ENCODE data around the gene ZNF598. TPM values are rescaled to one million over a fixed set of nuclear protein-coding genes. Genes with fewer than 3 reads are reported as not detected.

Gene ZNF598
- total and polyA plus RNA-seq, 2 of the 13 experiments (the other 11 are each of a cell fraction or from before 2014, with no cell fraction given), result 13.5 to 14.2 TPM

- TF ChIP-seq, protein P1, sequence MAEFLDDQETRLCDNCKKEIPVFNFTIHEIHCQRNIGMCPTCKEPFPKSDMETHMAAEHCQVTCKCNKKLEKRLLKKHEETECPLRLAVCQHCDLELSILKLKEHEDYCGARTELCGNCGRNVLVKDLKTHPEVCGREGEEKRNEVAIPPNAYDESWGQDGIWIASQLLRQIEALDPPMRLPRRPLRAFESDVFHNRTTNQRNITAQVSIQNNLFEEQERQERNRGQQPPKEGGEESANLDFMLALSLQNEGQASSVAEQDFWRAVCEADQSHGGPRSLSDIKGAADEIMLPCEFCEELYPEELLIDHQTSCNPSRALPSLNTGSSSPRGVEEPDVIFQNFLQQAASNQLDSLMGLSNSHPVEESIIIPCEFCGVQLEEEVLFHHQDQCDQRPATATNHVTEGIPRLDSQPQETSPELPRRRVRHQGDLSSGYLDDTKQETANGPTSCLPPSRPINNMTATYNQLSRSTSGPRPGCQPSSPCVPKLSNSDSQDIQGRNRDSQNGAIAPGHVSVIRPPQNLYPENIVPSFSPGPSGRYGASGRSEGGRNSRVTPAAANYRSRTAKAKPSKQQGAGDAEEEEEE (CRISPR knock-in tag; IDR thresholded peaks at IDR 0.05; ENCODE audit: borderline replicate concordance), result no peak
- TF ChIP-seq ZMAT3 (CRISPR knock-in tag; conservative IDR thresholded peaks at IDR 0.05) (peak; percentile 80), ZBTB20 (CRISPR knock-in tag; IDR thresholded peaks at IDR 0.05; ENCODE audit: borderline replicate concordance, low read depth) (peak; percentile 73; the same call in 1 of the 2 replicates), CCAR2 (optimal IDR thresholded peaks at IDR 0.05; ENCODE audit: low read depth, low read length) (peak; percentile 33), FOXK1 (CRISPR knock-in tag; IDR thresholded peaks at IDR 0.05; ENCODE audit: borderline replicate concordance, low read depth) (peak; percentile 56; the same call in 1 of the 2 replicates), CENPBD1 (CRISPR knock-in tag; IDR thresholded peaks at IDR 0.05; ENCODE audit: borderline replicate concordance, low read depth) (no peak), ZNF3 (CRISPR knock-in tag; IDR thresholded peaks at IDR 0.05) (no peak), PATZ1 (CRISPR knock-in tag; IDR thresholded peaks at IDR 0.05) (peak; percentile 88), ZNF383 (CRISPR knock-in tag; IDR thresholded peaks at IDR 0.05; ENCODE audit: borderline replicate concordance) (no peak), POGK (CRISPR knock-in tag; conservative IDR thresholded peaks at IDR 0.05) (peak; percentile 49; the same call in 1 of the 2 replicates), MXD4 (CRISPR knock-in tag; IDR thresholded peaks at IDR 0.05) (peak; percentile 31; the same call in 1 of the 2 replicates), ZBTB3 (CRISPR knock-in tag; IDR thresholded peaks at IDR 0.05; ENCODE audit: borderline replicate concordance, low read depth) (no peak; the same call in 1 of the 2 replicates), ZNF292 (CRISPR knock-in tag; IDR thresholded peaks at IDR 0.05; ENCODE audit: borderline replicate concordance, low read depth) (no peak; the same call in none of the 2 replicates), GPBP1L1 (CRISPR knock-in tag; IDR thresholded peaks at IDR 0.05) (no peak)
- TF ChIP-seq, protein P2, sequence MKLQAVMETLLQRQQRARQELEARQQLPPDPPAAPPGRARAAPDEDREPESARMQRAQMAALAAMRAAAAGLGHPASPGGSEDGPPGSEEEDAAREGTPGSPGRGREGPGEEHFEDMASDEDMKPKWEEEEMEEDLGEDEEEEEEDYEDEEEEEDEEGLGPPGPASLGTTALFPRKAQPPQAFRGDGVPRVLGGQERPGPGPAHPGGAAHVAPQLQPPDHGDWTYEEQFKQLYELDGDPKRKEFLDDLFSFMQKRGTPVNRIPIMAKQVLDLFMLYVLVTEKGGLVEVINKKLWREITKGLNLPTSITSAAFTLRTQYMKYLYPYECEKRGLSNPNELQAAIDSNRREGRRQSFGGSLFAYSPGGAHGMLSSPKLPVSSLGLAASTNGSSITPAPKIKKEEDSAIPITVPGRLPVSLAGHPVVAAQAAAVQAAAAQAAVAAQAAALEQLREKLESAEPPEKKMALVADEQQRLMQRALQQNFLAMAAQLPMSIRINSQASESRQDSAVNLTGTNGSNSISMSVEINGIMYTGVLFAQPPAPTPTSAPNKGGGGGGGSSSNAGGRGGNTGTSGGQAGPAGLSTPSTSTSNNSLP (IDR thresholded peaks at IDR 0.05; ENCODE audit: low read depth, low read length), result no peak
Observed at GRCh38 chr16:2039274-2040031, 29.8 kb upstream of the ZNF598 start (continued).

Data from HepG2 (cell line).